SK-N-SH (cell line): ENCODE data around the gene SYNPR. TPM values are rescaled to one million over a fixed set of nuclear protein-coding genes. Genes with fewer than 3 reads are reported as not detected.

ENCODE experiments used
- CTCF ChIA-PET: fragments of 300-600, 350-600 bp; formaldehyde crosslinking; extraction: SDS; loops from one replicate; lab custom pipeline; 2021; lab: Yijun Ruan, JAX
- POLR2A ChIA-PET: fragments of 350-600 bp; sonication (Branson Sonifier 250); formaldehyde crosslinking; extraction: SDS; loops from one replicate; lab custom pipeline; 2020; ENCODE audit warnings: antibody characterized with exemption, inconsistent platforms; lab: Yijun Ruan, JAX
- DNase-seq: peaks from one replicate; pipeline ENCODE4 v3.0.0; 2012
- H2AFZ ChIP-seq: fragments of 200-600 bp; sonication (generic); 2 replicates; pipeline ENCODE4 v1.8.1; 2016; ENCODE audit warnings: antibody characterized with exemption, mild to moderate bottlenecking, low read depth
- H3F3A ChIP-seq: fragments of 200-600 bp; sonication (generic); replicated peaks from 2 replicates; pipeline ENCODE3; 2016; ENCODE audit warnings: antibody characterized with exemption, mild to moderate bottlenecking; ENCODE audit not compliant: insufficient read depth
- H3K27ac ChIP-seq, 2 experiments: fragments of 200-500 bp in 1 of 2; fragments of 200-600 bp in 1 of 2; sonication (Bioruptor generic) in 1 of 2; sonication (generic), shearing (Covaris generic) in 1 of 2; 2 replicates each; pipeline versions ENCODE4 v1.5.1 to v1.6.1; 2014 to 2016; ENCODE audit warnings: low read depth in 2 of 2, inconsistent platforms in 1 of 2, low read length in 1 of 2, mild to moderate bottlenecking in 1 of 2, mixed read lengths in 1 of 2
- H3K27me3 ChIP-seq: fragments of 200-600 bp; sonication (generic), shearing (Covaris generic); 2 replicates; pipeline ENCODE4 v1.6.1; 2016; ENCODE audit warnings: mixed run types; ENCODE audit not compliant: insufficient read depth
- H3K36me3 ChIP-seq, 2 experiments: fragments of 200-500 bp in 1 of 2; fragments of 200-600 bp in 1 of 2; sonication (Bioruptor generic) in 1 of 2; sonication (generic) in 1 of 2; replicated peaks in 1 of 2; 2 replicates each; pipeline versions ENCODE3 to v1.5.1; 2014 to 2016; ENCODE audit warnings: low read length in 1 of 2, mild to moderate bottlenecking in 1 of 2; ENCODE audit not compliant: insufficient read depth in 2 of 2, control insufficient read depth in 1 of 2
- H3K4me1 ChIP-seq, 2 experiments: fragments of 200-500 bp in 1 of 2; fragments of 200-600 bp in 1 of 2; sonication (Bioruptor generic) in 1 of 2; sonication (generic), shearing (Covaris generic) in 1 of 2; 2 replicates each; pipeline versions ENCODE4 v1.5.1 to v1.6.1; 2014 to 2016; ENCODE audit warnings: low read depth in 1 of 2, low read length in 1 of 2, mixed run types in 1 of 2; ENCODE audit not compliant: insufficient read depth in 2 of 2, control insufficient read depth in 1 of 2
- H3K4me2 ChIP-seq: fragments of 200-600 bp; sonication (generic), shearing (Covaris generic); 2 replicates; pipeline ENCODE4 v1.6.1; 2017; ENCODE audit warnings: mixed run types
- H3K4me3 ChIP-seq, 2 experiments: fragments of 200-500 bp in 1 of 2; fragments of 200-600 bp in 1 of 2; sonication (Bioruptor generic) in 1 of 2; sonication (generic), shearing (Covaris generic) in 1 of 2; 2 replicates each; pipeline versions ENCODE4 v1.5.1 to v1.8.1; 2014 to 2016; ENCODE audit warnings: low read depth in 2 of 2, inconsistent platforms in 1 of 2, low read length in 1 of 2, mild to moderate bottlenecking in 1 of 2, mixed read lengths in 1 of 2, moderate library complexity in 1 of 2
- H3K79me2 ChIP-seq: fragments of 200-600 bp; sonication (generic); 2 replicates; pipeline ENCODE4 v1.8.1; 2017; ENCODE audit warnings: mild to moderate bottlenecking; ENCODE audit not compliant: insufficient read depth
- H3K9ac ChIP-seq: fragments of 200-600 bp; sonication (generic); 2 replicates; pipeline ENCODE4 v1.6.1; 2017; ENCODE audit warnings: mixed run types
- H3K9me2 ChIP-seq: fragments of 200-600 bp; sonication (generic); 2 replicates; pipeline ENCODE4 v1.6.1; 2017; ENCODE audit warnings: mixed run types
- H3K9me3 ChIP-seq: fragments of 200-600 bp; sonication (generic); 2 replicates; pipeline ENCODE4 v1.6.1; 2017; ENCODE audit warnings: mixed run types, mild to moderate bottlenecking, moderate library complexity
- H4K20me1 ChIP-seq: fragments of 200-600 bp; sonication (generic); 2 replicates; pipeline ENCODE4 v1.6.1; 2017; ENCODE audit warnings: mild to moderate bottlenecking, mixed run types; ENCODE audit not compliant: insufficient read depth
- EZH2phosphoT487 ChIP-seq: fragments of 200-600 bp; sonication (generic); IDR thresholded peaks from 2 replicates; pipeline ENCODE4 v1.6.1; 2017; ENCODE audit warnings: low read depth, mixed run types, mild to moderate bottlenecking, antibody characterized with exemption, moderate library complexity, borderline replicate concordance
- FOXJ3 ChIP-seq: sonication (generic); formaldehyde crosslinking; IDR thresholded peaks from 2 replicates; pipeline ENCODE4 v1.5.1; 2020; ENCODE audit warnings: mild to moderate bottlenecking, missing genetic modification reagents
- MEF2A ChIP-seq: IDR thresholded peaks from 2 replicates; pipeline ENCODE4 v1.4.0; 2012; ENCODE audit warnings: low read depth, borderline replicate concordance
- PBX3 ChIP-seq: IDR thresholded peaks from 2 replicates; pipeline ENCODE4; 2012
- RAD21 ChIP-seq: IDR thresholded peaks from 2 replicates; pipeline ENCODE4 v1.6.1; 2012; ENCODE audit warnings: mild to moderate bottlenecking, low read length
- RCOR1 ChIP-seq: fragments of 150-350 bp; IDR thresholded peaks from 2 replicates; pipeline ENCODE4 v1.6.1; 2017; ENCODE audit warnings: antibody characterized with exemption, low read length
- RFX5 ChIP-seq: IDR thresholded peaks from 2 replicates; pipeline ENCODE4 v1.6.1; 2012; ENCODE audit warnings: mild to moderate bottlenecking, improper control_type of control experiment, low read length
- SIN3A ChIP-seq: IDR thresholded peaks from 2 replicates; pipeline ENCODE4 v1.6.1; 2012; ENCODE audit warnings: low read depth, mild to moderate bottlenecking, low read length, moderate library complexity, borderline replicate concordance
- SMC3 ChIP-seq: IDR thresholded peaks from 2 replicates; pipeline ENCODE4 v1.6.1; 2012; ENCODE audit warnings: low read depth, low read length, improper control_type of control experiment
- TCF12 ChIP-seq: IDR thresholded peaks from 2 replicates; pipeline ENCODE4 v1.4.0; 2012
- TEAD4 ChIP-seq: IDR thresholded peaks from 2 replicates; pipeline ENCODE4 v1.4.0; 2012; ENCODE audit warnings: mild to moderate bottlenecking, borderline replicate concordance; ENCODE audit not compliant: insufficient read depth
- YY1 ChIP-seq: IDR thresholded peaks from 2 replicates; pipeline ENCODE4 v1.4.0; 2012; ENCODE audit warnings: low read depth, mild to moderate bottlenecking
- WGBS: methylation state at CpG from one replicate; pipeline ENCODE4 v1.1.6; 2017; ENCODE audit warnings: low lambda C conversion rate; 5-methylcytosine and 5-hydroxymethylcytosine counted together
- polyA plus RNA-seq, 3 experiments: library from polyadenylated mRNA; depleted of rRNA; stranded (reverse); fragments of >200 nt; gene quantifications; 2 replicates each; pipeline ENCODE4 v1.2.3, GENCODE V29; 2012
- TF ChIP-seq, protein P1 (sequence below): IDR thresholded peaks from 2 replicates; pipeline ENCODE4 v1.6.1; 2012; ENCODE audit warnings: mild to moderate bottlenecking, low read depth, low read length, moderate library complexity
- TF ChIP-seq, protein P2 (sequence below): fragments of 150-350 bp; IDR thresholded peaks from 2 replicates; pipeline ENCODE4 v1.6.1; 2017; ENCODE audit warnings: antibody characterized with exemption, low read length, low read depth, borderline replicate concordance
- TF ChIP-seq, protein P3 (sequence below): IDR thresholded peaks from 2 replicates; pipeline ENCODE4 v1.4.0; 2012; ENCODE audit warnings: low read depth, borderline replicate concordance
- TF ChIP-seq, protein P4 (sequence below): fragments of 200-600 bp; sonication (generic); IDR thresholded peaks from 2 replicates; pipeline ENCODE4 v1.6.1; 2017; ENCODE audit warnings: antibody characterized with exemption, mild to moderate bottlenecking, moderate library complexity
- TF ChIP-seq, protein P5 (sequence below): IDR thresholded peaks from 2 replicates; pipeline ENCODE4 v1.4.0; 2012; ENCODE audit warnings: low read depth
- TF ChIP-seq, protein P6 (sequence below): IDR thresholded peaks from 2 replicates; pipeline ENCODE4 v1.4.0; 2012; ENCODE audit warnings: low read depth, borderline replicate concordance

SYNPR gene
- polyA plus RNA-seq, 1 of the 3 experiments (the other 2 are of a cell fraction): not detected

- TF ChIP-seq, protein P1, sequence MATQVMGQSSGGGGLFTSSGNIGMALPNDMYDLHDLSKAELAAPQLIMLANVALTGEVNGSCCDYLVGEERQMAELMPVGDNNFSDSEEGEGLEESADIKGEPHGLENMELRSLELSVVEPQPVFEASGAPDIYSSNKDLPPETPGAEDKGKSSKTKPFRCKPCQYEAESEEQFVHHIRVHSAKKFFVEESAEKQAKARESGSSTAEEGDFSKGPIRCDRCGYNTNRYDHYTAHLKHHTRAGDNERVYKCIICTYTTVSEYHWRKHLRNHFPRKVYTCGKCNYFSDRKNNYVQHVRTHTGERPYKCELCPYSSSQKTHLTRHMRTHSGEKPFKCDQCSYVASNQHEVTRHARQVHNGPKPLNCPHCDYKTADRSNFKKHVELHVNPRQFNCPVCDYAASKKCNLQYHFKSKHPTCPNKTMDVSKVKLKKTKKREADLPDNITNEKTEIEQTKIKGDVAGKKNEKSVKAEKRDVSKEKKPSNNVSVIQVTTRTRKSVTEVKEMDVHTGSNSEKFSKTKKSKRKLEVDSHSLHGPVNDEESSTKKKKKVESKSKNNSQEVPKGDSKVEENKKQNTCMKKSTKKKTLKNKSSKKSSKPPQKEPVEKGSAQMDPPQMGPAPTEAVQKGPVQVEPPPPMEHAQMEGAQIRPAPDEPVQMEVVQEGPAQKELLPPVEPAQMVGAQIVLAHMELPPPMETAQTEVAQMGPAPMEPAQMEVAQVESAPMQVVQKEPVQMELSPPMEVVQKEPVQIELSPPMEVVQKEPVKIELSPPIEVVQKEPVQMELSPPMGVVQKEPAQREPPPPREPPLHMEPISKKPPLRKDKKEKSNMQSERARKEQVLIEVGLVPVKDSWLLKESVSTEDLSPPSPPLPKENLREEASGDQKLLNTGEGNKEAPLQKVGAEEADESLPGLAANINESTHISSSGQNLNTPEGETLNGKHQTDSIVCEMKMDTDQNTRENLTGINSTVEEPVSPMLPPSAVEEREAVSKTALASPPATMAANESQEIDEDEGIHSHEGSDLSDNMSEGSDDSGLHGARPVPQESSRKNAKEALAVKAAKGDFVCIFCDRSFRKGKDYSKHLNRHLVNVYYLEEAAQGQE: no peak
- TF ChIP-seq PBX3 (no peak), MEF2A (no peak), TCF12 (0 out of 2 replicates have a peak, but pooled peaks have one; percentile 5), SIN3A (no peak), RFX5 (no peak)
- TF ChIP-seq, protein P2, sequence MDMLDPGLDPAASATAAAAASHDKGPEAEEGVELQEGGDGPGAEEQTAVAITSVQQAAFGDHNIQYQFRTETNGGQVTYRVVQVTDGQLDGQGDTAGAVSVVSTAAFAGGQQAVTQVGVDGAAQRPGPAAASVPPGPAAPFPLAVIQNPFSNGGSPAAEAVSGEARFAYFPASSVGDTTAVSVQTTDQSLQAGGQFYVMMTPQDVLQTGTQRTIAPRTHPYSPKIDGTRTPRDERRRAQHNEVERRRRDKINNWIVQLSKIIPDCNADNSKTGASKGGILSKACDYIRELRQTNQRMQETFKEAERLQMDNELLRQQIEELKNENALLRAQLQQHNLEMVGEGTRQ: no peak
- TF ChIP-seq, all 33 proteins: peak for 4
Observed at GRCh38 chr3:63613561-63613960, 335.5 kb downstream of the SYNPR start (continued).

GRCh38 chr3:63617391-63617790 is 339.3 kb downstream of the SYNPR start:
- H3F3A ChIP-seq: no peaks in the 10 kb centered on the region
- H3K79me2 ChIP-seq: no peaks in the 10 kb centered on the region
- no peak overlapping the region for H2AFZ ChIP-seq
- H3K4me1 ChIP-seq: 0 out of 4 replicates have a peak, but pooled peaks cover 0 to 4% of the 10 kb centered on the region in 2 experiments
- 77% methylated on average over 4 of the region's 4 CpGs for WGBS
- no peaks in the 10 kb centered on the region for H3K9me3 ChIP-seq
- H3K9me2 ChIP-seq: no peaks in the 10 kb centered on the region
- no peaks in the 10 kb centered on the region for H3K36me3 ChIP-seq
- ChIA-PET POLR2A (no interaction called here), CTCF (interaction anchor here (1.2 kb wide), 1 partner anchor 201 kb away, joined by 3 read pairs; no protein-coding TSS in a partner anchor)
- no peak overlapping the region for H3K4me2 ChIP-seq
- DNase-seq: no peak
- H3K4me3 ChIP-seq: no peak overlapping the region
- H3K27me3 ChIP-seq: no peaks in the 10 kb centered on the region
- H3K9ac ChIP-seq: no peak overlapping the region
- no peak overlapping the region for H3K27ac ChIP-seq
- H4K20me1 ChIP-seq: no peaks in the 10 kb centered on the region
- TF ChIP-seq RCOR1 (no peak), TEAD4 (no peak), SIN3A (no peak), EZH2phosphoT487 (no peak), MEF2A (no peak), RAD21 (no peak), SMC3 (no peak), YY1 (no peak), FOXJ3 (CRISPR knock-in tag) (no peak)
- TF ChIP-seq, protein P3, sequence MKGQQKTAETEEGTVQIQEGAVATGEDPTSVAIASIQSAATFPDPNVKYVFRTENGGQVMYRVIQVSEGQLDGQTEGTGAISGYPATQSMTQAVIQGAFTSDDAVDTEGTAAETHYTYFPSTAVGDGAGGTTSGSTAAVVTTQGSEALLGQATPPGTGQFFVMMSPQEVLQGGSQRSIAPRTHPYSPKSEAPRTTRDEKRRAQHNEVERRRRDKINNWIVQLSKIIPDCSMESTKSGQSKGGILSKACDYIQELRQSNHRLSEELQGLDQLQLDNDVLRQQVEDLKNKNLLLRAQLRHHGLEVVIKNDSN: no peak
- TF ChIP-seq, protein P4, sequence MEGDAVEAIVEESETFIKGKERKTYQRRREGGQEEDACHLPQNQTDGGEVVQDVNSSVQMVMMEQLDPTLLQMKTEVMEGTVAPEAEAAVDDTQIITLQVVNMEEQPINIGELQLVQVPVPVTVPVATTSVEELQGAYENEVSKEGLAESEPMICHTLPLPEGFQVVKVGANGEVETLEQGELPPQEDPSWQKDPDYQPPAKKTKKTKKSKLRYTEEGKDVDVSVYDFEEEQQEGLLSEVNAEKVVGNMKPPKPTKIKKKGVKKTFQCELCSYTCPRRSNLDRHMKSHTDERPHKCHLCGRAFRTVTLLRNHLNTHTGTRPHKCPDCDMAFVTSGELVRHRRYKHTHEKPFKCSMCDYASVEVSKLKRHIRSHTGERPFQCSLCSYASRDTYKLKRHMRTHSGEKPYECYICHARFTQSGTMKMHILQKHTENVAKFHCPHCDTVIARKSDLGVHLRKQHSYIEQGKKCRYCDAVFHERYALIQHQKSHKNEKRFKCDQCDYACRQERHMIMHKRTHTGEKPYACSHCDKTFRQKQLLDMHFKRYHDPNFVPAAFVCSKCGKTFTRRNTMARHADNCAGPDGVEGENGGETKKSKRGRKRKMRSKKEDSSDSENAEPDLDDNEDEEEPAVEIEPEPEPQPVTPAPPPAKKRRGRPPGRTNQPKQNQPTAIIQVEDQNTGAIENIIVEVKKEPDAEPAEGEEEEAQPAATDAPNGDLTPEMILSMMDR: no peak
- TF ChIP-seq, protein P5, sequence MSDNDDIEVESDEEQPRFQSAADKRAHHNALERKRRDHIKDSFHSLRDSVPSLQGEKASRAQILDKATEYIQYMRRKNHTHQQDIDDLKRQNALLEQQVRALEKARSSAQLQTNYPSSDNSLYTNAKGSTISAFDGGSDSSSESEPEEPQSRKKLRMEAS: no peak
- TF ChIP-seq, protein P6, sequence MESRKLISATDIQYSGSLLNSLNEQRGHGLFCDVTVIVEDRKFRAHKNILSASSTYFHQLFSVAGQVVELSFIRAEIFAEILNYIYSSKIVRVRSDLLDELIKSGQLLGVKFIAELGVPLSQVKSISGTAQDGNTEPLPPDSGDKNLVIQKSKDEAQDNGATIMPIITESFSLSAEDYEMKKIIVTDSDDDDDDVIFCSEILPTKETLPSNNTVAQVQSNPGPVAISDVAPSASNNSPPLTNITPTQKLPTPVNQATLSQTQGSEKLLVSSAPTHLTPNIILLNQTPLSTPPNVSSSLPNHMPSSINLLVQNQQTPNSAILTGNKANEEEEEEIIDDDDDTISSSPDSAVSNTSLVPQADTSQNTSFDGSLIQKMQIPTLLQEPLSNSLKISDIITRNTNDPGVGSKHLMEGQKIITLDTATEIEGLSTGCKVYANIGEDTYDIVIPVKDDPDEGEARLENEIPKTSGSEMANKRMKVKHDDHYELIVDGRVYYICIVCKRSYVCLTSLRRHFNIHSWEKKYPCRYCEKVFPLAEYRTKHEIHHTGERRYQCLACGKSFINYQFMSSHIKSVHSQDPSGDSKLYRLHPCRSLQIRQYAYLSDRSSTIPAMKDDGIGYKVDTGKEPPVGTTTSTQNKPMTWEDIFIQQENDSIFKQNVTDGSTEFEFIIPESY: no peak
